DOHH2 (cell line): Measurements from ENCODE around the gene LAMC2.

Source experiments
- H3F3A ChIP-seq: fragments of 200-600 bp; sonication (generic), shearing (Covaris generic); 2 replicates; pipeline ENCODE4 v1.6.0; 2016; ENCODE audit warnings: antibody characterized with exemption, mild to moderate bottlenecking; ENCODE audit not compliant: control insufficient read depth, insufficient read depth
- H3K27ac ChIP-seq: fragments of 200-600 bp; sonication (generic); 2 replicates; pipeline ENCODE4 v1.5.1; 2014; ENCODE audit warnings: low read depth, mild to moderate bottlenecking, low read length, moderate library complexity
- H3K27me3 ChIP-seq: fragments of 200-600 bp; sonication (generic); 2 replicates; pipeline ENCODE4 v1.6.1; 2014; ENCODE audit warnings: mild to moderate bottlenecking, low read length, mixed read lengths; ENCODE audit not compliant: control insufficient read depth
- H3K36me3 ChIP-seq: fragments of 200-600 bp; sonication (generic); 2 replicates; pipeline ENCODE4 v1.6.1; 2014; ENCODE audit warnings: mild to moderate bottlenecking, low read length, moderate library complexity, mixed read lengths; ENCODE audit not compliant: control insufficient read depth
- H3K4me1 ChIP-seq: fragments of 200-600 bp; sonication (generic); 2 replicates; pipeline ENCODE4 v1.6.1; 2014; ENCODE audit warnings: mild to moderate bottlenecking, low read length, mixed read lengths; ENCODE audit not compliant: control insufficient read depth
- H3K4me2 ChIP-seq: fragments of 200-600 bp; sonication (generic); 2 replicates; pipeline ENCODE4 v1.6.0; 2014; ENCODE audit warnings: mild to moderate bottlenecking, low read length, moderate library complexity
- H3K4me3 ChIP-seq: fragments of 200-600 bp; sonication (generic); 2 replicates; pipeline ENCODE4 v1.5.1; 2014; ENCODE audit warnings: mild to moderate bottlenecking, low read length, mixed read lengths
- H3K79me2 ChIP-seq: fragments of 200-600 bp; sonication (generic); 2 replicates; pipeline ENCODE4 v1.6.1; 2014; ENCODE audit warnings: mild to moderate bottlenecking, low read length, mixed read lengths; ENCODE audit not compliant: control insufficient read depth
- H3K9me2 ChIP-seq: fragments of 200-600 bp; sonication (generic); replicated peaks from 2 replicates; pipeline ENCODE4 v1.6.1; 2014; ENCODE audit warnings: mild to moderate bottlenecking, low read length, mixed read lengths; ENCODE audit not compliant: control insufficient read depth
- H3K9me3 ChIP-seq: fragments of 200-600 bp; sonication (generic); 2 replicates; pipeline ENCODE4 v1.6.1; 2014; ENCODE audit warnings: antibody characterized with exemption, low read length, mixed read lengths; ENCODE audit not compliant: control insufficient read depth, insufficient read depth
- H4K20me1 ChIP-seq: fragments of 200-600 bp; sonication (generic); 2 replicates; pipeline ENCODE4 v1.6.0; 2014; ENCODE audit warnings: low read depth, mild to moderate bottlenecking, antibody characterized with exemption, low read length, moderate library complexity; ENCODE audit not compliant: control insufficient read depth, insufficient read depth
- EZH2phosphoT487 ChIP-seq: fragments of 200-600 bp; sonication (generic); IDR thresholded peaks from 2 replicates; pipeline ENCODE4 v1.6.1; 2017; ENCODE audit warnings: borderline replicate concordance, mild to moderate bottlenecking, antibody characterized with exemption, low read length, moderate library complexity, mixed read lengths
- TF ChIP-seq, protein P1 (sequence below): fragments of 200-600 bp; sonication (generic); IDR thresholded peaks from one replicate; pipeline ENCODE4 v1.5.1; 2014; ENCODE audit warnings: antibody characterized with exemption, mild to moderate bottlenecking, low read depth, low read length; ENCODE audit not compliant: poor library complexity, severe bottlenecking

The LAMC2 gene

DNA sequence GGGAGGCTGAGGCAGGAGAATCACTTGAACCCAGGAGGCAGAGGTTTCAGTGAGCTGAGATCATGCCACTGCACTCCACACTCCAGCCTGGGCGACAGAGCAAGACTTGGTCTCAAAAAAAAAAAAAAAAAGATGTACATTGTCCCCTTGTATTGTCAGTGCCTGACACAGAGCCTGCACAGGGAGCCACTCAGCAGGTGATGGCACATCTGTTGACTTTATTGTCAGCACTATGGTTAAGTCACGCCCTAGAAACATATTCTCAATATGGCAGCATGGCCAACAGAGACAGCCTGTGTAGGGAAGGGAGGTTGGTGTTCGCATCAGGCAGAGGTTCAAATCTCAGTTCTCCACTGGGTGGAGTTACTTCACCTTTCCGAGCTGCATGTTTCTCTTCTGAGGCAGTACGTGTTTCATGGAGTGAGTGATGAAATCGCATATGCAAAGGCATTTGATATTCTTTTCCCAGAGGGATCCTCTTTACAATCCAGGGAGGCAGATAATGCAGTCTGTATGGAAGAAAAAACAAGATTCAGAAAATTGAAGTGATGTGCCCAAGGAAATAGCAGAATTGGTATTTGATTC lies 20.6 kb downstream of the LAMC2 start:
- TF ChIP-seq EZH2phosphoT487 = no peak
- TF ChIP-seq, protein P1, sequence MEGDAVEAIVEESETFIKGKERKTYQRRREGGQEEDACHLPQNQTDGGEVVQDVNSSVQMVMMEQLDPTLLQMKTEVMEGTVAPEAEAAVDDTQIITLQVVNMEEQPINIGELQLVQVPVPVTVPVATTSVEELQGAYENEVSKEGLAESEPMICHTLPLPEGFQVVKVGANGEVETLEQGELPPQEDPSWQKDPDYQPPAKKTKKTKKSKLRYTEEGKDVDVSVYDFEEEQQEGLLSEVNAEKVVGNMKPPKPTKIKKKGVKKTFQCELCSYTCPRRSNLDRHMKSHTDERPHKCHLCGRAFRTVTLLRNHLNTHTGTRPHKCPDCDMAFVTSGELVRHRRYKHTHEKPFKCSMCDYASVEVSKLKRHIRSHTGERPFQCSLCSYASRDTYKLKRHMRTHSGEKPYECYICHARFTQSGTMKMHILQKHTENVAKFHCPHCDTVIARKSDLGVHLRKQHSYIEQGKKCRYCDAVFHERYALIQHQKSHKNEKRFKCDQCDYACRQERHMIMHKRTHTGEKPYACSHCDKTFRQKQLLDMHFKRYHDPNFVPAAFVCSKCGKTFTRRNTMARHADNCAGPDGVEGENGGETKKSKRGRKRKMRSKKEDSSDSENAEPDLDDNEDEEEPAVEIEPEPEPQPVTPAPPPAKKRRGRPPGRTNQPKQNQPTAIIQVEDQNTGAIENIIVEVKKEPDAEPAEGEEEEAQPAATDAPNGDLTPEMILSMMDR = no peak

DNA sequence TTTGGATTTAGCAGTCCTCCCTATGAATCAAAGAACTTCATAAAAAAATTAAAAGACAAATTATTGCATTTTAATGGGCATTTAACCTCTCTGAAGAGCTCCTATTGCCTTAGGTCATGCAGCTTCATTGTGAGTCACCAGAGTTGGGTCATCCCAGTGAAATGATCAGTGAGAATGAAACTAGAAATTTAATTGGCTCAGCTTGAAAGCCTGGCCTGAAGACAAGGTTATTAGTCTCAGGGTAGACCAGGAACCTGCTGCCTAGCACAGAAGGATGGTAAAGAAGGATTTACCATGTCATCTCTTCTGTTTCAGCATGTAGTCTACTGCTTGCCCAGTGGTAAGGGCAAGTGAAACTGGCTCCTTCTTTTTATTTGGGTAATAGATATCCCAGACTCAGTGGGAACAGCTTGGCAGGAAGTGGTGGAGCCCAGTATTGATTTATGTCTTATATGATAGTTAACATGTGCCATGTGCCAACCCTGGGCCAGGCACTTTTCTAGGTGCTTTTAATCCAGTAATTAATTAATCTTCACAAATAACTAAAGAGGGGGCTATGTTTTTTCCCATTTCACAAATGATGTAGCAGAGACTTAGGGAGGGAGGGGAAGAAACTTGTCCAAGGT lies 23.6 kb downstream of the LAMC2 start:
- H3K27ac ChIP-seq = no peak overlapping the region
- no peak overlapping the region for H3K4me2 ChIP-seq

More for the DNA sequence above, 20.6 kb downstream of the LAMC2 start:
- Histone ChIP-seq H3K36me3 (no peaks in the 10 kb centered on the region), H3K9me2 (no peaks in the 10 kb centered on the region), H3F3A (no peaks in the 10 kb centered on the region), H3K27me3 (peaks cover 14% of the 10 kb centered on the region), H3K4me2 (no peak overlapping the region), H3K27ac (no peak overlapping the region), H3K4me3 (no peak overlapping the region), H3K4me1 (no peaks in the 10 kb centered on the region), H3K79me2 (no peaks in the 10 kb centered on the region), H3K9me3 (no peaks in the 10 kb centered on the region), H4K20me1 (no peaks in the 10 kb centered on the region)

DNA sequence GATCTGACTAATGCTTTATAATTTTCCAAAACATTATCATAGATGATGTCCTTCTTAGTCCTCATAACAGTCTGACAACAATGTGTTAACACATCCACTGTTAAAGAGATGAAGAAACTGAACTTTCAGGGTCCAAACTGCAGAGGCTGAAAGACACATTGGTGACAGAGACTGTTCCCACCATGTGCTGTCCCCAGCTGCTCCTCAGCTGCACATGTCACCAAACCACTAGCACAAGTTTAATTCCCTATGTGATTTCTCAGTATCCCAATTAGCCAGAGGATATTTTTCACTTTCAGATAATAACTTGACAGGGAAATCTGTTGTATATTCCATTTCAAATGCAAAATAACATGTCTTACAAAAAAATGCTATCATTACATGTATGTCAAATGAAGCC lies 24.6 kb downstream of the LAMC2 start:
- no peaks in the 10 kb centered on the region for H3K4me1 ChIP-seq
- no peaks in the 10 kb centered on the region for H4K20me1 ChIP-seq
- no peaks in the 10 kb centered on the region for H3F3A ChIP-seq
- no peak overlapping the region for H3K27ac ChIP-seq
- TF ChIP-seq, protein P1 = no peak
- no peak for TF ChIP-seq EZH2phosphoT487
- no peaks in the 10 kb centered on the region for H3K9me2 ChIP-seq
- H3K9me3 ChIP-seq = no peaks in the 10 kb centered on the region
- H3K36me3 ChIP-seq = no peaks in the 10 kb centered on the region
- H3K4me2 ChIP-seq = no peak overlapping the region
- no peaks in the 10 kb centered on the region for H3K79me2 ChIP-seq
- H3K4me3 ChIP-seq = no peak overlapping the region
- H3K27me3 ChIP-seq = peaks cover 33% of the 10 kb centered on the region

More for the DNA sequence above, 23.6 kb downstream of the LAMC2 start:
- Histone ChIP-seq H3K4me1 (no peaks in the 10 kb centered on the region), H3K79me2 (no peaks in the 10 kb centered on the region), H3F3A (no peaks in the 10 kb centered on the region), H3K27me3 (peaks cover 31% of the 10 kb centered on the region), H3K4me3 (no peak overlapping the region), H3K9me2 (no peaks in the 10 kb centered on the region), H3K9me3 (no peaks in the 10 kb centered on the region), H4K20me1 (no peaks in the 10 kb centered on the region), H3K36me3 (no peaks in the 10 kb centered on the region)
- TF ChIP-seq, protein P1 = no peak
- no peak for TF ChIP-seq EZH2phosphoT487
